Lung (tissue), 12 donors: ENCODE measurements around the gene CLCN1. TPM values are rescaled to one million over a fixed set of nuclear protein-coding genes. Genes with fewer than 3 reads are reported as not detected.
A peak's percentile ranks its signal among the peaks of the same experiment; 100 is the strongest.

ENCODE experiments used
- ATAC-seq: fragments of 200-7000 bp; cut with Tn5 transposase; one replicate; pipeline ENCODE4 v1.9.1; 2020; ENCODE audit warnings: moderate number of reproducible peaks; ENCODE audit not compliant: insufficient read depth, low FRiP score
- DNase-seq, 3 donors: peaks; one replicate each; pipeline ENCODE4 v3.0.0-alpha.2; 2013 to 2017
- H3K27ac ChIP-seq, 2 donors: one replicate each; pipeline ENCODE4 v1.5.1; 2013; ENCODE audit warnings: mild to moderate bottlenecking in 2 of 2, moderate library complexity in 2 of 2, control low read depth in 1 of 2, inconsistent platforms in 1 of 2, low read depth in 1 of 2, low read length in 1 of 2
- H3K27me3 ChIP-seq, 3 donors: one replicate each; pipeline ENCODE4 v1.5.1; 2013; ENCODE audit warnings: low read length in 2 of 3; ENCODE audit not compliant: control insufficient read depth in 3 of 3, insufficient read depth in 3 of 3
- H3K36me3 ChIP-seq, 4 donors: one replicate each; pipeline ENCODE4 v1.5.1; 2013; ENCODE audit warnings: low read length in 4 of 4, mild to moderate bottlenecking in 1 of 4, moderate library complexity in 1 of 4; ENCODE audit not compliant: control insufficient read depth in 4 of 4, insufficient read depth in 4 of 4
- H3K4me1 ChIP-seq, 5 donors: one replicate each; pipeline ENCODE4 v1.5.1; 2013; ENCODE audit warnings: low read length in 5 of 5, mild to moderate bottlenecking in 2 of 5, moderate library complexity in 1 of 5; ENCODE audit not compliant: control insufficient read depth in 5 of 5, insufficient read depth in 5 of 5
- H3K4me3 ChIP-seq: one replicate; pipeline ENCODE4 v1.5.1; 2013; ENCODE audit warnings: mild to moderate bottlenecking, control low read depth, moderate library complexity
- H3K9ac ChIP-seq, 2 donors: one replicate each; pipeline ENCODE4 v1.5.1; 2013; ENCODE audit warnings: low read length in 2 of 2, control low read depth in 1 of 2; ENCODE audit not compliant: insufficient read depth in 1 of 2
- H3K9me3 ChIP-seq, 4 donors: one replicate each; pipeline ENCODE4 v1.5.1; 2013; ENCODE audit warnings: low read length in 3 of 4, mild to moderate bottlenecking in 1 of 4, moderate library complexity in 1 of 4; ENCODE audit not compliant: control insufficient read depth in 4 of 4, insufficient read depth in 3 of 4
- CTCF ChIP-seq: IDR thresholded peaks from 2 replicates; pipeline ENCODE4 v1.5.1; 2012; ENCODE audit warnings: mild to moderate bottlenecking; ENCODE audit errors: control extremely low read depth, extremely low read depth
- WGBS, 2 donors: extraction: QIAGEN DNeasy Blood & Tissue Kit; methylation state at CpG; one replicate each; pipeline ENCODE4 v1.1.7; 2013; 5-methylcytosine and 5-hydroxymethylcytosine counted together
- polyA plus RNA-seq, 2 donors: library from polyadenylated mRNA; stranded (reverse); fragments of 200-250 nt; gene quantifications; one replicate each; pipeline ENCODE4 v1.2.1, GENCODE V29; 2013
- total RNA-seq, 2 donors: library from RNA; depleted of rRNA in 1 of 2; stranded (reverse); fragments of >200 nt in 1 of 2; gene quantifications; one replicate each; pipeline ENCODE4 v1.2.1, GENCODE V29; 2014 to 2021
- donor health status: control.
- donor health status: control.
- donor health status: Bipolar disorder and iron deficiency.
- donor health status: healthy.
- donor health status: DM: yes; HTN: yes; CAD: no.

Gene CLCN1
- total and polyA plus RNA-seq, 4 donors: 0.06 to 0.18 TPM; not detected in 2

GRCh38 chr7:143331179-143331801, 15.4 kb downstream of the CLCN1 start:
- ATAC-seq (peak; percentile 34), DNase-seq (no peak)
- Histone ChIP-seq H3K4me3 (no peak overlapping the region), H3K9ac (no peak overlapping the region), H3K36me3 (no peaks in the 10 kb centered on the region), H3K9me3 (peaks cover 0 to under 1% (median 0%) of the 10 kb centered on the region in 4 donors), H3K27ac (no peak overlapping the region), H3K4me1 (no peaks in the 10 kb centered on the region), H3K27me3 (no peaks in the 10 kb centered on the region)
- 81 to 83% methylated on average over 8 of the region's 8 CpGs for WGBS, 2 donors
- no peak for TF ChIP-seq CTCF

GRCh38 chr7:143334244-143334643, 18.3 kb downstream of the CLCN1 start:
- H3K27me3 ChIP-seq: no peaks in the 10 kb centered on the region
- DNase-seq: no peak
- no peak overlapping the region for H3K4me3 ChIP-seq
- H3K9ac ChIP-seq: no peak overlapping the region
- no peaks in the 10 kb centered on the region for H3K36me3 ChIP-seq
- H3K27ac ChIP-seq: no peak overlapping the region
- 45 to 69% methylated on average over 1 of the region's 1 CpG for WGBS, 2 donors
- no peaks in the 10 kb centered on the region for H3K4me1 ChIP-seq
- no peak for TF ChIP-seq CTCF
- no peak for ATAC-seq
- no peaks in the 10 kb centered on the region for H3K9me3 ChIP-seq

- Histone ChIP-seq H3K9me3 (peaks cover 0 to 3% (median 0%) of the 10 kb centered on the region in 4 donors), H3K27me3 (peaks cover 0 to 6% (median 0%) of the 10 kb centered on the region in 3 donors), H3K4me1 (no peaks in the 10 kb centered on the region), H3K36me3 (no peaks in the 10 kb centered on the region), H3K9ac (no peak overlapping the region), H3K4me3 (no peak overlapping the region), H3K27ac (no peak overlapping the region)
- TF ChIP-seq CTCF: no peak
- DNase-seq: no peak
- 82 to 84% methylated on average over 3 of the region's 3 CpGs for WGBS, 2 donors
- no peak for ATAC-seq
Measured at GRCh38 chr7:143337216-143337615, 21.3 kb downstream of the CLCN1 start.

- Histone ChIP-seq H3K4me3 (peak overlapping the region; percentile 5), H3K4me1 (peaks cover 0 to 4% (median 0%) of the 10 kb centered on the region in 5 donors), H3K27ac (no peak overlapping the region), H3K9me3 (peaks cover 0 to 3% (median 0%) of the 10 kb centered on the region in 4 donors), H3K36me3 (no peaks in the 10 kb centered on the region), H3K27me3 (peaks cover 0 to 15% (median 4%) of the 10 kb centered on the region in 3 donors), H3K9ac (no peak overlapping the region)
- ATAC-seq (no peak), DNase-seq (no peak)
- no peak for TF ChIP-seq CTCF
- WGBS, 2 donors: 92 to 95% methylated on average over 8 of the region's 8 CpGs
Measured at GRCh38 chr7:143341842-143342241, 25.9 kb downstream of the CLCN1 start.
